ENCODE data around the gene TACO1.

Gene TACO1

GRCh38 chr17:63641692-63642448 lies 41.2 kb downstream of the TACO1 start:
- DNase-seq = no peak

- no peak for DNase-seq
Observed at GRCh38 chr17:63644846-63645245, 44.2 kb downstream of the TACO1 start.

DNA sequence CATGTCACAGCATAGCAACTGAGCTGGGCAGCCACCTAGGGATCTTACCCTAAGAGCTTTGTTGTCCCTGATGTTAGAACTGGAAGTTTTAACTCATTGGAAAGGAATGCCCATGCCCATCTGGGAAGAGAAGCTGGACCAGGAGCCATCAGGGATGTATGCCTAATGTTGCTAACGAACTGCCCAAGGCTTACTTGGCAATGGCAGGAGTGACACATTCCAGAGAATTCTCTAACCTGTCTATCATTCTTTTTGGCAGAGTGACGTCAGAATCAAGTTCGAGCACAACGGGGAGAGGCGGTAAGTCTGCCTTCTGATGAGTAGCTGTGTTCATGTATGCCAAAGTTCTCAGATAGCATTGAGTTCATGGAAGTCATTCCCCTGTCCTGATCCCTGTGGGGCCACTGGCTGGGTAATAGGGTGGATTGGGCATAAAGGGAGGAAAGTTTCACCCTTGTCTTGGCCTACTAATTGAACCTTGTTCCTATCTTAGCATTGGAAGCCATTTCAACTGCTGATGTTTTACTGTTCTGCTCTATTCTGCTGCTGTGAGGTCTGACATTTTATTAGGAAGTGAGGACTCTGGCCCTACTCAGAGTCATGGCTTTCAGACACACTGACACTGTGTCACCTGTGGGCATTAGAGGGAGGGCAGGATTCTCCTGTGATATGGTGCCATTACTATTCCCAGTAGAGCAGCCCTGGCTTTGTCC lies 45.2 kb downstream of the TACO1 start:
- no peak for DNase-seq

DNA sequence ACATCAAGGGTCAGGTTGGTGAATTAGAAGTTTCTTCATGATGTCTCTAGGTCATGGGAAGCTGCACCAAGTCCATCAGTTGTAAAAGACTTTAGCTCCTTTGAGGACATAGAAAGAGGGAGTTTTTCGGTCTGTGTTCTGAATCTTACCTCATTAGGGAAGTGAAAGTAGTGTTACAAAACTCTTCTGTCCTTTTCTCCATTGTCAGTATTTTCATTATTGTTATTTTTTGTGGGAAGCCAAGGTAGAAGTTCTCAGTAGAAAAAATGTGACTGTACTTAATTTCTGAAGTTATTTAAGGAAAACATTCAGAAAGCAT lies 45.8 kb downstream of the TACO1 start:
- DNase-seq = no peak

GRCh38 chr17:63647065-63647725 lies 46.5 kb downstream of the TACO1 start:
- DNase-seq = no peak

DNA sequence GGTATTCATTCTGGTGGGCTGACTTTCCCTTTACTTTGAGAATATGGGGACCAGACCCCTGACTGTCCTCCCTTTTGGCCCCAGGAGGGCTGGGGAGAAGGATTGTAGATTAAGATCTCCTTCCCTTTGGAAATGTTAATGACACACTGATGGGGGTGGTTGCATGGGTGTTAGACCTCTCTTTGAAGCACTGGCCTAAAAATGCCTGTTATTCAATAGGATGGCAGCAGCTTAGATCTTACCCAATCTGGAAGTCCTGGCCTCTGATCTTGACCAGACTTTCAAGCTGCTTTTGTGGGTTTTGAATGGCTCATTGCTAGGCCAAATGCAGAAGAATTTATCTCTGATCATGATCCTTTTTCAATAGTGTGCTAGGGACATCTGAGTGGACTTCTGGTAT lies 47.2 kb downstream of the TACO1 start:
- DNase-seq = no peak

DNA sequence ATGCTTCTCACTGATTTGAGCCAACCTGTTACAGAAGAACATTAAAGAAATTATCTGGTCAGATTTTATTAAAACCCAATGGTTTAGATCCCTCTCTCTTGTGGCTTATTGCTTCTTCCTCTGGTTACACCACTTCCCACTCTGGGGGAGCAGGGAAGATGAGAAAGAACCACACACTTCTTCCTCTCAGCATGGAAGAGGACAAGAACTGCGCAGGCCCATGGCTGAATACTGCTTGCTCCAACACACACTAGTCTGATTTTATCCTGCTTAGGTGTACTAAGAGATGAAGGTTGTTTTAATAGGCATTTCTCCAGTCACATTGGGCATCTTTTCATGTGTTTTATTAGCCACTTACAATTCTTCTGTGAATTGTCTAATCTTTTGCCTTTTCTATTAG lies 49.1 kb downstream of the TACO1 start:
- no peak for DNase-seq

GRCh38 chr17:63652106-63652505 lies 51.4 kb downstream of the TACO1 start:
- no peak for DNase-seq

DNA sequence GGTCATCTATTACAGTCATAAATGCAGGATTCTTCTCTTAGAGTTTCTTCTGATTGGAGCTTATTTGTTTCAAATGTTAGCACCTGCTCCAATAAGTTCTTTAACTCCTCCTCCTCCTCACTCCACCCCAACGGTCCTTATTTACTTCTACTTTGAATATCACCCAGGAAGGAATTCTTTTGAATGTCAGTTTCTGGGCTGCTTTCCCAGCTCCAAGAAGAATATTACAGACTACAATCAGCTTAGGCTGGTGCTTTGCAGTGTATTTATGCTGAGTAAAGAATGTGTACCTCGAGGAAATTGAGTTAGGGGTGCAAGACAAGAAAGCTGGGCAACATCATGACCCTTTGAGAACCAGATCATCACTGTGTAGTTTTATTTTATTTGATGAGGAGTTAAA lies 52.4 kb downstream of the TACO1 start:
- no peak for DNase-seq

DNA sequence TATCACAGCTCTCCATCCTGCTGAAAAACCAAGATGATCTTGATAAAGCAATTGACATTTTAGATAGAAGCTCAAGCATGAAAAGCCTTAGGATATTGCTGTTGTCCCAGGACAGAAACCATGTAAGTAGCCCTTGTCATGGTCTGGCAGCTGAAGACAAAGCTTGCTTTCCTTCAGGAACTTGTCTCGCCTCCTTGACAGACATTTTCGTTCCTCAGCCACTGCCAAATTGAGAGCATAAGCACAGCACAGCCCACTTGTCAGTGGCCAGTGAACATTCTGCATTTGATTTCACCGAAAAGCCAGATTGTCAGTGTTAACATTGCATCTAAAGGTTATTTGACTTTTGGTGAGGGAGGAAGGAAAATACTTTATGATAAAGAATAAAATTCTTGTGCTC lies 57.1 kb downstream of the TACO1 start:
- no peak for DNase-seq

Data from NCI-H1417 treated with DMSO at 0.1 percent for 48 hours (cell line).